Upper lobe of left lung (tissue), 6 donors: ENCODE measurements around the gene ADAM12. TPM values are rescaled to one million over a fixed set of nuclear protein-coding genes. Genes with fewer than 3 reads are reported as not detected.
"Not testable (repeated sequence)": the region's sequence is repeated elsewhere in the genome, so short reads cannot be mapped to it uniquely, and the experiment has no call there.

Experiments
- ATAC-seq, 2 donors: fragments of 200-7000 bp; cut with Tn5 transposase; one replicate each; pipeline ENCODE4 v1.9.1; 2022; ENCODE audit warnings: mild to moderate bottlenecking in 2 of 2, moderate library complexity in 2 of 2; ENCODE audit not compliant: low FRiP score in 2 of 2
- DNase-seq, 2 donors: peaks; one replicate each; pipeline ENCODE4 v3.0.0-alpha.2; 2019 to 2020
- H3K27ac ChIP-seq, 4 donors: fragments of 200-600 bp; sonication (generic); one replicate each; pipeline ENCODE4 v1.5.1; 2016 to 2019
- H3K27me3 ChIP-seq, 4 donors: fragments of 200-600 bp; sonication (generic); one replicate each; pipeline ENCODE4 v1.5.1; 2017 to 2019
- H3K36me3 ChIP-seq, 4 donors: fragments of 200-600 bp; sonication (generic); one replicate each; pipeline ENCODE4 v1.5.1; 2016 to 2019
- H3K4me1 ChIP-seq, 4 donors: fragments of 200-600 bp; sonication (generic); one replicate each; pipeline ENCODE4 v1.5.1; 2018 to 2019
- H3K4me3 ChIP-seq, 4 donors: fragments of 200-600 bp; sonication (generic); one replicate each; pipeline ENCODE4 v1.5.1; 2017 to 2019; ENCODE audit warnings: mild to moderate bottlenecking in 2 of 4, moderate library complexity in 1 of 4
- H3K9me3 ChIP-seq, 4 donors: fragments of 200-600 bp; sonication (generic); one replicate each; pipeline ENCODE4 v1.5.1; 2018 to 2019
- CTCF ChIP-seq, 6 experiments: fragments of 450-650 bp in 4 of 6; fragments of 200-600 bp in 2 of 6; sonication (generic) in 2 of 6; IDR thresholded peaks; one replicate each; pipeline ENCODE4 v1.5.1; 2016 to 2019; ENCODE audit warnings: antibody characterized with exemption in 6 of 6
- EP300 ChIP-seq, 4 donors: sonication (generic); formaldehyde crosslinking; IDR thresholded peaks; one replicate each; pipeline ENCODE4 v1.5.1; 2017; ENCODE audit warnings: antibody characterized with exemption in 4 of 4, control low read depth in 2 of 4
- POLR2A ChIP-seq, 4 donors: fragments of 450-650 bp; IDR thresholded peaks; one replicate each; pipeline ENCODE4 v1.5.1; 2016 to 2017; ENCODE audit warnings: antibody characterized with exemption in 4 of 4, mild to moderate bottlenecking in 2 of 4
- POLR2AphosphoS5 ChIP-seq, 2 donors: sonication (generic); formaldehyde crosslinking; IDR thresholded peaks; one replicate each; pipeline ENCODE4 v1.5.1; 2017; ENCODE audit warnings: antibody characterized with exemption in 2 of 2
- WGBS, 2 donors: methylation state at CpG; one replicate each; pipeline ENCODE4 v1.1.5; 2017 to 2018; 5-methylcytosine and 5-hydroxymethylcytosine counted together
- total RNA-seq, 6 donors: library from RNA; depleted of rRNA in 4 of 6; stranded (reverse); fragments of >200 nt in 4 of 6; gene quantifications; one replicate each; pipeline versions ENCODE4 v1.1.0 to v1.2.1, GENCODE V29; 2016 to 2021
- donor health status: DM: no; HTN: no; CAD: no; lungs with moderate emphysema.
- donor health status: DM: no; HTN: yes; CAD: no; lungs with severe emphysema.

ADAM12 gene
- total RNA-seq, 6 donors from 2014 or later = 0.44 to 3.7 (median 0.82) TPM

GRCh38 chr10:126387041-126387921, 996 bp downstream of the ADAM12 start:
- Histone ChIP-seq H3K4me3 (peak overlapping the region in 3 of 4 donors; percentile 37 to 53 (median 50)), H3K27ac (no peak overlapping the region), H3K9me3 (no peaks in the 10 kb centered on the region), H3K4me1 (peaks cover 0 to 21% (median 11%) of the 10 kb centered on the region in 4 donors), H3K27me3 (peaks cover 0 to 19% (median 8%) of the 10 kb centered on the region in 4 donors), H3K36me3 (no peaks in the 10 kb centered on the region)
- ATAC-seq (peak in 1 of 2 donors; percentile 74), DNase-seq (peak; percentile 32 to 92)
- 2% methylated on average over 33 to 46 of the region's 50 CpGs for WGBS, 2 donors
- peak; percentile 5 to 61 (median 52) for TF ChIP-seq CTCF (IDR thresholded peaks at IDR 0.05)
- TF ChIP-seq POLR2A (IDR thresholded peaks at IDR 0.05) = no peak

- Histone ChIP-seq H3K9me3 (no peaks in the 10 kb centered on the region), H3K36me3 (no peaks in the 10 kb centered on the region), H3K27ac (no peak overlapping the region), H3K4me3 (no peak overlapping the region), H3K27me3 (peaks cover 0 to 19% (median 8%) of the 10 kb centered on the region in 4 donors), H3K4me1 (peaks cover 0 to 21% (median 11%) of the 10 kb centered on the region in 4 donors)
- DNase-seq = no peak
- 78% methylated on average over 5 of the region's 5 CpGs for WGBS, 2 donors
- TF ChIP-seq POLR2A (IDR thresholded peaks at IDR 0.05) (no peak), EP300 (IDR thresholded peaks at IDR 0.05) (no peak), POLR2AphosphoS5 (IDR thresholded peaks at IDR 0.05) (no peak)
- ATAC-seq = no peak
These were observed 3.9 kb downstream of the ADAM12 start for GRCh38 chr10:126384269-126384873.

- WGBS, 2 donors = 89 to 93% methylated on average over 7 of the region's 7 CpGs
- Histone ChIP-seq H3K9me3 (no peaks in the 10 kb centered on the region), H3K36me3 (no peaks in the 10 kb centered on the region), H3K27me3 (no peaks in the 10 kb centered on the region), H3K4me3 (no peak overlapping the region), H3K4me1 (no peaks in the 10 kb centered on the region), H3K27ac (no peak overlapping the region)
- no peak for ATAC-seq
- no peak for DNase-seq
- TF ChIP-seq CTCF (IDR thresholded peaks at IDR 0.05) (no peak), EP300 (IDR thresholded peaks at IDR 0.05) (no peak), POLR2A (IDR thresholded peaks at IDR 0.05) (no peak), POLR2AphosphoS5 (IDR thresholded peaks at IDR 0.05) (no peak)
These were observed 7.8 kb downstream of the ADAM12 start for GRCh38 chr10:126380352-126381076.

GRCh38 chr10:126379166-126379565, 9.1 kb downstream of the ADAM12 start:
- not testable (repeated sequence) for H3K36me3 ChIP-seq, H3K27ac ChIP-seq, ATAC-seq, H3K4me1 ChIP-seq, H3K27me3 ChIP-seq, H3K4me3 ChIP-seq, DNase-seq, H3K9me3 ChIP-seq
- 78 to 83% methylated on average over 3 of the region's 3 CpGs for WGBS, 2 donors

- Histone ChIP-seq H3K27me3 (no peaks in the 10 kb centered on the region), H3K4me3 (no peak overlapping the region), H3K9me3 (no peaks in the 10 kb centered on the region), H3K36me3 (no peaks in the 10 kb centered on the region), H3K27ac (no peak overlapping the region), H3K4me1 (no peaks in the 10 kb centered on the region)
- WGBS, 2 donors = 83 to 84% methylated on average over 2 of the region's 2 CpGs
- ATAC-seq (no peak), DNase-seq (no peak)
- TF ChIP-seq POLR2AphosphoS5 (IDR thresholded peaks at IDR 0.05) = no peak
- TF ChIP-seq EP300 (IDR thresholded peaks at IDR 0.05) = no peak
- TF ChIP-seq CTCF (IDR thresholded peaks at IDR 0.05) = no peak
- TF ChIP-seq POLR2A (IDR thresholded peaks at IDR 0.05) = no peak
These were observed 11.3 kb downstream of the ADAM12 start for GRCh38 chr10:126376956-126377355.
